ENCODE results near the gene SUPT5H. TPM values are rescaled to one million over a fixed set of nuclear protein-coding genes. Genes with fewer than 3 reads are reported as not detected.

Gene SUPT5H
- total and polyA plus RNA-seq, 4 donors: 55.1 to 127 (median 87.9) TPM

DNA sequence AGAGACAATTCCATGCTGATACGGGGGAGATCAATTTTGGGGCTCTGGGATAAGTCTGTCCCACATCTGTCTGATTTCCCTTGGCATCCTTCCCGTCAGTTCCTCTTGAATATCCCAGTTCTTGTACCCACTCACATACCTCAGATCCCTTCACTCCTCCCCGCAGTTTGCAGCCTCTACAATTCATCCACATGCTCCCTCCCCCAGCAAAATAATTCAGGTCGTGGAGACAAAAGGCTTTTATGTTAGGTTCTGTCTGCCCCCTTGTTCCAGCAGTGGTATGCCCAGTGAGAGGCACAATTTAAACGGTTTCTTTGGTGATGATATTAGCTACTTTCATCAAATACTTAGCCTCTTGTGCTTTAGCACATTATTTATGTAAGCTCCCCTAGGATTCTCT is 19.2 kb upstream of the SUPT5H start:
- no peak overlapping the region for H3K27ac ChIP-seq (ENCODE audit: low read depth in 1 of 2, low read length in 1 of 2)
- H3K36me3 ChIP-seq (ENCODE audit: control insufficient read depth in 4 of 4, insufficient read depth in 4 of 4, low read length in 4 of 4): peaks cover 0 to 21% (median 12%) of the 10 kb centered on the region in 4 donors
- H3K4me3 ChIP-seq: no peak overlapping the region
- no peak overlapping the region for H3K9ac ChIP-seq (ENCODE audit: insufficient read depth in 1 of 2, low read length in 2 of 2)
- TF ChIP-seq, protein P1, sequence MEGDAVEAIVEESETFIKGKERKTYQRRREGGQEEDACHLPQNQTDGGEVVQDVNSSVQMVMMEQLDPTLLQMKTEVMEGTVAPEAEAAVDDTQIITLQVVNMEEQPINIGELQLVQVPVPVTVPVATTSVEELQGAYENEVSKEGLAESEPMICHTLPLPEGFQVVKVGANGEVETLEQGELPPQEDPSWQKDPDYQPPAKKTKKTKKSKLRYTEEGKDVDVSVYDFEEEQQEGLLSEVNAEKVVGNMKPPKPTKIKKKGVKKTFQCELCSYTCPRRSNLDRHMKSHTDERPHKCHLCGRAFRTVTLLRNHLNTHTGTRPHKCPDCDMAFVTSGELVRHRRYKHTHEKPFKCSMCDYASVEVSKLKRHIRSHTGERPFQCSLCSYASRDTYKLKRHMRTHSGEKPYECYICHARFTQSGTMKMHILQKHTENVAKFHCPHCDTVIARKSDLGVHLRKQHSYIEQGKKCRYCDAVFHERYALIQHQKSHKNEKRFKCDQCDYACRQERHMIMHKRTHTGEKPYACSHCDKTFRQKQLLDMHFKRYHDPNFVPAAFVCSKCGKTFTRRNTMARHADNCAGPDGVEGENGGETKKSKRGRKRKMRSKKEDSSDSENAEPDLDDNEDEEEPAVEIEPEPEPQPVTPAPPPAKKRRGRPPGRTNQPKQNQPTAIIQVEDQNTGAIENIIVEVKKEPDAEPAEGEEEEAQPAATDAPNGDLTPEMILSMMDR (IDR thresholded peaks at IDR 0.05; ENCODE audit: control extremely low read depth, extremely low read depth): no peak
- H3K9me3 ChIP-seq (ENCODE audit: control insufficient read depth in 4 of 4, insufficient read depth in 3 of 4, low read length in 3 of 4): no peaks in the 10 kb centered on the region
- H3K27me3 ChIP-seq (ENCODE audit: control insufficient read depth in 3 of 3, insufficient read depth in 3 of 3, low read length in 2 of 3): no peaks in the 10 kb centered on the region
- DNase-seq: no peak
- no peak for ATAC-seq (ENCODE audit: insufficient read depth, low FRiP score)
- H3K4me1 ChIP-seq (ENCODE audit: control insufficient read depth in 5 of 5, insufficient read depth in 5 of 5, low read length in 5 of 5): peaks cover 0 to 13% (median 7%) of the 10 kb centered on the region in 5 donors
- 67 to 78% methylated on average over 5 of the region's 5 CpGs for WGBS, 2 donors

DNA sequence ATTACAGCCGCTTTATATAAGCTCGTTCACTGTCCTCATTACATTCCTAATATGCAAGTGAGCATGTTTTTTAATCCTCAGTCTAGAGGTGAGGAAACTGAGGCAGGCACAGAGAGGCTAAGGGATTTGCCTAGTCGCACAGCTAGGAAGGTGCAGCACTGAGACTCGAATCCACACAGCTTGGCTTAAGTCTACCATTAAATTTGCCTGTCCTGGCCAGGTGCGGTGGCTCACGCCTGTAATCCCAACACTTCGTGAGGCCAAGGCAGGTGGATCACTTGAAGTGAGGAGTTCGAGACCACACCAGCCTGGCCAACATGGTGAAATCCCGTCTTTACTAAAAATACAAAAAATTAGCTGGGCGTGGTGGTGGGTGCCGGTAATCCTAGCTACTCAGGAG is 17.7 kb upstream of the SUPT5H start:
- H3K27me3 ChIP-seq (ENCODE audit: control insufficient read depth in 3 of 3, insufficient read depth in 3 of 3, low read length in 2 of 3): no peaks in the 10 kb centered on the region
- peaks cover 6 to 21% (median 12%) of the 10 kb centered on the region in 4 donors for H3K36me3 ChIP-seq (ENCODE audit: control insufficient read depth in 4 of 4, insufficient read depth in 4 of 4, low read length in 4 of 4)
- 90 to 92% methylated on average over 11 of the region's 11 CpGs for WGBS, 2 donors
- no peak overlapping the region for H3K27ac ChIP-seq (ENCODE audit: low read depth in 1 of 2, low read length in 1 of 2)
- DNase-seq: no peak
- no peak overlapping the region for H3K9ac ChIP-seq (ENCODE audit: insufficient read depth in 1 of 2, low read length in 2 of 2)
- TF ChIP-seq, protein P1 (IDR thresholded peaks at IDR 0.05; ENCODE audit: control extremely low read depth, extremely low read depth): no peak
- no peak overlapping the region for H3K4me3 ChIP-seq
- no peaks in the 10 kb centered on the region for H3K9me3 ChIP-seq (ENCODE audit: control insufficient read depth in 4 of 4, insufficient read depth in 3 of 4, low read length in 3 of 4)
- ATAC-seq (ENCODE audit: insufficient read depth, low FRiP score): no peak
- H3K4me1 ChIP-seq (ENCODE audit: control insufficient read depth in 5 of 5, insufficient read depth in 5 of 5, low read length in 5 of 5): peaks cover 0 to 13% (median 7%) of the 10 kb centered on the region in 5 donors

DNA sequence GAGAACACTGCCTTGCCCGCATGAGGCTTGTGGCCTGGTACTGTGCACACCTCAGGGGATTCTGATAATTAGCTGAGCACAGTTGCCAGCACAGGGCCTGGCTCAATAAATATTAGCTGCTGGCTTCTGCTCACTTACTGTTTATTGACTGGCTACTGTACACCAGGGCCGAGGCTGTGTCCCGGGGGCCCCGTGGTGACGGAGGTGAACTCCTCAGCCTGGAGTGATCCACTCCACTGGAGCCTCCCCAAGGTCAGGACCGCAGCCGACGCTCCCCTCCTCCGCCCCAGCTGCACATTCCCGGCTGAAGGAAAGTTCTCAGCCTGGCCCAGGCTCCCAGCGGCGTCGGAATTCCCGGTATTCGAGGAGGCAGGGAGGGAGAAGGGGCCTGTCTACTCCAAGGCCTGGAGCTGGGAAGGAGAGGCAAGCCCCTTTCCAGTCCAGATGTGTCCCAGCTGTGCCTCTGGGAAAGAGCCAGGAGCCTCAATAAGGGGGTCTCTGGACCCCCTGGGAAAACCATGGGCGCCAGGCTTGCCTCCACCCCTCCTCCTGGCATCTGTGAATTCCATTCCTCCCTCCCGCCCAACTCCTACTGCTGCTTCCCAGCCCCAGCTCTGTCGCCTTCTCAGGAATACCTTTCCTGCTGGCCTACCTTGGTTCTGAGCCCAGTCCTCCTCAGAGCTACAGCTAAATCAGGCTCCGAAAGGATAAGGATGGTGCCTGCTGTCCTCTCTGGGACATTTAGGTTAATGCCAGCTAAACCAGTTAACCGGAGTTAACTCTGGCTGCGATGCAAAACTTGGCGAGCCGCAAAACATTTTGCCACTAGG is 16.9 kb upstream of the SUPT5H start:
- peak; percentile 90 to 95 (median 94) for DNase-seq
- peak; percentile 16 for ATAC-seq (ENCODE audit: insufficient read depth, low FRiP score)
- H3K27ac ChIP-seq (ENCODE audit: low read depth in 1 of 2, low read length in 1 of 2): peak overlapping the region; percentile 50 to 88
- H3K9me3 ChIP-seq (ENCODE audit: control insufficient read depth in 4 of 4, insufficient read depth in 3 of 4, low read length in 3 of 4): no peaks in the 10 kb centered on the region
- no peak overlapping the region for H3K4me3 ChIP-seq
- H3K4me1 ChIP-seq (ENCODE audit: control insufficient read depth in 5 of 5, insufficient read depth in 5 of 5, low read length in 5 of 5): peaks cover 0 to 13% (median 7%) of the 10 kb centered on the region in 5 donors
- TF ChIP-seq, protein P1 (IDR thresholded peaks at IDR 0.05; ENCODE audit: control extremely low read depth, extremely low read depth): no peak
- whole genome bisulfite sequencing, 2 donors: 34 to 36% methylated on average over 22 to 23 of the region's 23 CpGs
- no peaks in the 10 kb centered on the region for H3K27me3 ChIP-seq (ENCODE audit: control insufficient read depth in 3 of 3, insufficient read depth in 3 of 3, low read length in 2 of 3)
- H3K36me3 ChIP-seq (ENCODE audit: control insufficient read depth in 4 of 4, insufficient read depth in 4 of 4, low read length in 4 of 4): peaks cover 14 to 23% (median 15%) of the 10 kb centered on the region in 4 donors
- H3K9ac ChIP-seq (ENCODE audit: insufficient read depth in 1 of 2, low read length in 2 of 2): peak overlapping the region in 1 of 2 donors; percentile 70
